HG03571 (cell line): ENCODE results near the gene ABCC11.
A peak's percentile ranks its signal among the peaks of the same experiment; 100 is the strongest.
"Not testable (repeated sequence)": the region's sequence is repeated elsewhere in the genome, so short reads cannot be mapped to it uniquely, and the experiment has no call there.

Experiments used
- ATAC-seq: cut with Tn5 transposase; IDR thresholded peaks from one replicate; pipeline ENCODE4 v1.9.1; 2021; ENCODE audit not compliant: unreplicated experiment

ABCC11 gene

DNA sequence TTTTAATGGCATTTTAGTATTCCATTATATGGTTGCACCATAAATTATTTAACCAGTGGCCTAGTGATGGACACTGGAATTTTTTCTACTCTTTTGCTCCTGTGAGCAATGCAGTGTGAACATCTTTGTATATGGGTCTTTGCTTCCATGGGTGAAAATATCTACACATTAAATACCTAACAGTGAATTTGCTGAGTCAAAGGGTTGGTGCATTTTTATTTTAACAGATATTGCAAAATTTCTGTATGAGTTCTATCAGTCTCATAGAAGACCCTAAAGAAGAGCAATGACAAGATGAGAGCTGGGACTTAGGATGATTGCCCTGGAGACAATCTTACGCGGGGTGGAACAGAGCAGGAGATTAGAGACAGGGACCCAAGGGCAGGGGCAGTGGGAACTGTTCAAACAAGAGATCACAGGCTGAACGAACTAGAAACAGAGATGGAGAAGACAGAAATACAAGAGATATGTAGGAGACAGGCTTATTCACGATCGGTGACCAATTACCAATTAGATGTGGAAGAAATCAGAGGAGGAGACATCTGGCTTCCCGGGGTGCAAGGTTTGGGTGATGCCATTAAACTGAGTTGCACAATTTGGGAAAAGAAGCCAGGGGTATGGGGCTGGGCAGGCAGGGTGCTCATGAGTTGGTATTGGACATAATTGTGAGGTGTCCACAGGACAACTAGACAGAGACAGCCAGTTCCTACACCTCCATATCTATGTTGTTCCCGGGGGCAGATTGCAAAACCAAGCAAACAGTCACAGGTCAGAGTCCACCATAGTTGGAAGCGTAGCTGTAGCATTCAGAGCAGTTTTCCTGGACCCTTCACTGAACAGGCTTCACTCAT lies 43.1 kb downstream of the ABCC11 start:
- ATAC-seq: no peak

DNA sequence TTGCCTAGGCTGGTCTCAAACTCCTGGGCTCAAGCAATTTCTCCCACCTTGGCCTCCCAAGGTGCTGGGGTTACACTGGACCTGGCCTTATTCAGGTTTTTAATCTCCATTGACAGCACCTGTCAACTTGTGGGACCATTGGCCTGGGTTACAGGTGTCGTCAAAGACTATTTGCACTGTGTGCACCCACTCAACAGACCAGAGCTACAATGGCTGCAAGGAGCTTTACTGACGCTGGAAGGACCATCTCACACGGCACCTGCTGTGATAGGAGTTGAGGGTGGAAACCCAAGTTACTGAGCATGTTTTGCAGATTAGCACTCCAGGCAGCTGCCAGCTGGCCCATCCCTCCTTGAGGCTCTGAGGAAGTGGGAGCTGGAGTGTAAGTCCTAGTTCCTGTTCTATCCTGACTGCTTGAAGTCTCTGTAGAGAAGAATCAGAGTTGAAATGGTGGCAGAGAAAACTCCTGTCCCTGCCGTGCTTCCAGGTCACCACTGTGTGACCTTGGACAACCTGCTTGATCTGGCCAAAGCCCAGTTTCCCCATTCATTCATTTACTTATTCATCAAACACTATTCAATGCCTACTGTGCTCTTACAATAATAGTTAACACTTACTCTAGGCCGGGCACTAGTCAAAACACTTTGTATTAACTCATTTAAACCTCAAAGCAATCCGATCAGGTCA lies 45.7 kb downstream of the ABCC11 start:
- no peak for ATAC-seq

DNA sequence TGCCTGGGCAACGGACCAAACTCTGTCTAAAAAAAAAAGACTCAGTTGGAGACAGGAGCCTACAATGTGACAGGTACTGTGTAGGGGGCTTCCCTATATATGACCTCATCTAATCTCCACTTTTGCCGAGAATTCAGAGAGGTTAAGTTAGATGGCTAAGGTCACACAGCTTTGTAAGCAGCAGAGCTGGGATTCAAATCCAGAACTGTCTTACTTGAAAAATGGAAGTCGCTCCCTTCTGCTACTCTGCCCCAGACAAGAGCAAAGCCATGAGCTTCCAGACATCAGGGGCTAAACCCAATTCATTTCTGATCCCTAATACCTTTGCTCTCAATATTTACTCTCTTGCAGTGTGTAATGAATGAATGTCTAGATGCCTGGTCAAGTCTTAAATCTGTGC lies 50.0 kb downstream of the ABCC11 start:
- no peak for ATAC-seq

DNA sequence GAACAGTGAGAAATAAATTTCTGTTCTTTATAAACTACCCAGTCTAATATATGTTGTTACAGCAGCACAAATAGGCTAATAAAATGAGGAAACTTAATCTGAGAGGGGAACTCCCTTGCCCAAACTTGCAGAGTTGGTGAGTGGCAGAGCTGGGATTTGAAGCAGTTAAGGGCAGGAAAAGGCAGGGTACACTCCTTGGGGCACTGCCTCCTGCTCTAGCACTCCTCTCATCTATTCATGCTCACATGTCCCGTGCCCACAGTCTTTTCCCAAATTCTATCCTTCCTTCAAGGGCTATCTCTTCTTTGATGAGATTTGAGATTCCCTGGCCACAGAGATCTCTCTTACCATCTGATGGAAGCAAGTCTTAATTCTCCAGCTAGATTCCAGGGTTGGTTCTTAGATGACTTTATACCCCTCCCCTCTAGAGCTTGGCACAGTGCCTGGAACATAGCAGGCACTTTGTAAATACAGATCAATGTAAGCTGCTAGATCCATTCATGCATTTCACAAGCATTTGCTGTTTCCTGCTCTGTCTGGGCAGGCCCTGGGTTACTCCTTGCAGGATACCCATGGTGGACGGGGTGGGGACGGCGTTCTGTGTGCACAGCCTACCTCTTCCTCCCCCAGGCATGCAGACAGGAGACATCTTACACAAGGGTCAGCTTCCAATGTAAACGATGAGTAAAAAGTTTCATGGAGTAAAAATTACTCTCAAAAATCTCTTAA lies 52.3 kb downstream of the ABCC11 start:
- no peak for ATAC-seq

DNA sequence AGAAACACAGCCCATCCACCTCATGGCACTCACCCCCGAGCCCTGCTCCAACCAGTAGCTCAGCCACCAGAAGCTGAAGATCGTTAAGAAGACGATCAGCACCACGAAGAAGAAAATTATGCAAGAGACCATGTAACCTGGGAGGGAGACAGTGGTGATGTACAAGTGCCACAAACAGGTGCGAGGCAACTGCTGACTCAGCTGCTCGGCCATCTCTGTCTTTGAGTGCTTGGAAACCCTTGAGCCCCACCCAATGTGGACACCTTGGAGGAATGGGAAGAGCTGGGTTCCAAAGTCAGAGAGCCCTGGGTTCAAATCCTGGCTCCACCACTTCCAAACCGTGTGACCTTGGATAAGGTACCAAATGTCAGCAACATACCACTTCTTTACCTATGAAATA lies 53.5 kb downstream of the ABCC11 start:
- no peak for ATAC-seq

DNA sequence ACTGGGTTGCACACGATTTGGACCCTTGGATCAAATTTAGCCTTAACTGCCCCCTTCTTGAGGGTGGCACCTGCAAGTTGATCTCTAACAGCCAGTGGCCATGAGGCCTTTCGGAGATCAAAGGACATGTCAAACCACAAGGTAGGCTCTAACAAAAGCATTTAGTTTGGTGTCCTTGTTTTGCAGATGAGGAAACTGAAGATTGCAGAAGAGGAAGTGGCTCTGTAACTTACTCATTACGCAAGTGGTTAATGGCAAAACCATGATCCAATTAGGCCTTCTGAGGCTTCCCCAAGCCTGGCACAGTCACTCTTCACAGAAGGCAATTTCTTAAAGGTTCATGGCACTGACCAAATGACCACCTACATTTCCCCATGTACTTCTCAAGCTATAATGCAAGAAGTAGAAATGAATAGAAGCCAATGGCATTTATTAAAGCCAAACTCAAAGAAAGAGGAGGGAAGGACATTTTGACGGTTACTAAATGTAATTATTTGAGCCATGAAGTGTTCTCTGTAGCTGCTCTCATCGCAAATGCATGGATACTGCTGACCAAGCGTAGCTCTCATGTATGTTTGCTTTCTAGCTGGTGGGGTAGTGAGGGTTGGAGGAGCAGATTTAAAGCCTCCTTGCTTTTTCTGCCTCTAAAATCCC lies 58.8 kb downstream of the ABCC11 start:
- ATAC-seq: peak; percentile 91

DNA sequence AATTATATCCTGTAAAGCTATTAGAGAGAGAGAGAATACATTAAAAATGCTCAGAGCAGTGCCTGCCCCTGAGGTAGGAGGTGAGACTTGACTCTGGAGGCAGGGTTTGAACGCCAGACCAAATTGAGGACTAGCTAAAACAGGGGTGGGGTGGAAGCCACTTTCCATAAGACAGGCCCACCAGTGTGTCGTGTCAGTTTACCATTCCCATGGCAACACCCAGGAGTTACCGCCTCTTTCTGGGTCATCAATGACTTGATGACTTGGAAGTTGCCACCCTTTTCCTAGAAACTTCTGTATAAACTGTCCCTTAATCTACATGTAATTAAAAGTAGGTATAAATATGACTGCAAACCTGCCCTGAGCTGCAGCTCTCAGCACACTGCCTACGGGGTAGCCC lies 59.6 kb downstream of the ABCC11 start:
- no peak for ATAC-seq

DNA sequence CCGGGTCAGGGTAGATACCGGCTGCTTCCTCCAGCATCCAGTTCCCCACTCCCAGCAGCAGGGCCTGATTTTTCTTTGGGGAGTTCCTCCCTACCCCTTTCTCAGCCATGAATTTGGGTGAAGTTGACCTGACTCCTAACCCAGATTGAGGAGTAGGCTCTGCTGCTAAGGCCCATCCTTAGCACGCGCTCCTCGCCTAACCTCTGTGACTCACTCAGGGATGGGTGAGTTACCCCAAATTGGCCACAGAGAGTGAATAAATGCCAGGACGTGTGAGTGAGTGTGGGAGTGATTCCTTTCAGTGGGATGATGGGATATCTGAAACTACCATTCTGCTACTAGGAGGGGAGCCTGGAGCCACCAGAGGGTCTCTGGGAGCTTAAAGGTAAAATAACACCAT lies 62.7 kb downstream of the ABCC11 start:
- ATAC-seq: no peak

DNA sequence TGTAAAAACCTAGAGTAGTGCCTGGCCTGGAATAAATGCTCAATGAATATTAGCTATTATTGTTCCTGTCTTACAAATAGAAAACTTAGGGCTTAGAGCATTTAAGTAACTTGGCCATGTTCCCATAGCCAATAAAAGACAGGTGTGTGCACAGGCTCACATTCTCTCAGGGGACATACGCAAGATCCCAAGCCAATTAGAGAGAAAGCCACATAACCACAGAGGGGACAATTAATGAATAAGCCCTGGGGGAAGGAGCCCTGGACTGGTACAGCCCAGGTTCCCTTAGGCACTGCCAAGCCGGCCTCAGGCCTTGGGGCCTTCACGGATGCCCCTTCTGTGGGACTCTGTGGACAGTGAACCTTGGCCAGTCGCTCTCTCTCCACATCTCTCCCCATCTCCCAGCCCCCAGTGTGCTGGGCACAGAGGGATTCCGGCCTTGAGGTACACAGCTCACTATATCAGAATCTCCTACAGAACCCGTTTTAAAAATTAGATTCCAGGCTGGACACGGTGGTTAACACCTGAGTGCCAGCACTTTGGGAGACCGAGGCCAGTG lies 64.3 kb downstream of the ABCC11 start:
- no peak for ATAC-seq

DNA sequence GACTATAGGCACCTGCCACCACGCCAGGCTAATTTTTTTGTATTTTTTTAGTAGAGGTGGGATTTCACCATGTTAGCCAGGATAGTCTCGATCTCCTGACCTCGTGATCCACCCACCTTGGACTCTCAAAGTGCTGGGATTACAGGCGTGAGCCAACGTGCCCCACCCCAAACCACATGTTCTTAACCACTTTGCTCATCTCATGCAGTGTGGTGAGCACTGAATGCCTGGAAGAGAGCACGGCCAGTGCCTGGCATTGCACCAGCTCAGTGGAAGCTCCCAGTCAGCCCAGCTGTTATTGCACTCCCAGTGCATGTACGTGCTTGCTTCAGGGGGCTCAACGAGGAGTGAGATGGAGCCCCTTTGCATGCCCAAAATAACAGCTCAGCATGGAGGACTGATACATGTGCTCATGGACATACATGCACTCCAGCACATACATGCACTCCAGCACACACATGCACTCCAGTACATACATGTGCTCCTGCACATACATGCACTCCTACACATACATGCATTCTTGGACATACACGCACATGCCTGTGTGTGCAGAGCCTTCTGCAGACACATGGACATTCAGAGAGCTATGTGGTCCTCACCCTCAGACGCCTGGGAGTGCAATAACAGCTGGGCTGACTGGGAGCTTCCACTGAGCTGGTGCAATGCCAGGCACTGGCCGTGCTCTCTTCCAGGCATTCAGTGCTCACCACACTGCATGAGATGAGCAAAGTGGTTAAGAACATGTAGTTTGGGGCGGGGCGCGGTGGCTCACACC lies 65.4 kb downstream of the ABCC11 start:
- not testable (repeated sequence) for ATAC-seq

DNA sequence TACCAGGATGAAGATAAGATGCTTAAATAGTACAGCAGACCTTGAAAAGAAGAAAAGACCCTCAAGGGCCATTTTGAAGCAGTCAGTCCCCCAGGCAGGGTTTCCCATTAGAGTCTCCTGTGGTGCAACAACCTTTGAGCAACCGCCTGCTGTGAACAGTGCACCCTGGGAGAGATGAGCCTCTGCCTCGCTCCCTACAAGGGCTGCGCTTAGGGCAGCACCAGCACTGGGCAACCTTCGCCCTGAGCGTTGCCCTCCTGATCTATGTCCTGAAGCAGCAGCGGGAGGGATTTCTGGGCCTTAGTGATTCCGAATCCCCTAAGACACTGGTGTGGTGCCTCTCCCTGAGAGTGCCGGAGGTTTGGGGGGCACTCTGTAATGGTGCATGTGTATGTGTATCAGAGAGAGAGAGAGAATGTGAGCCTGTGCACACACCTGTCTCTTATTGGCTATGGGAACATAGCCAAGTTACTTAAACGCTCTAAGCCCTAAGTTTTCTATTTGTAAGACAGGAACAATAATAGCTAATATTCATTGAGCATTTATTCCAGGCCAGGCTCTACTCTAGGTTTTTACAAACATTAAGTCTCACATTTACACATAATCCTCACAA lies 66.4 kb downstream of the ABCC11 start:
- no peak for ATAC-seq

DNA sequence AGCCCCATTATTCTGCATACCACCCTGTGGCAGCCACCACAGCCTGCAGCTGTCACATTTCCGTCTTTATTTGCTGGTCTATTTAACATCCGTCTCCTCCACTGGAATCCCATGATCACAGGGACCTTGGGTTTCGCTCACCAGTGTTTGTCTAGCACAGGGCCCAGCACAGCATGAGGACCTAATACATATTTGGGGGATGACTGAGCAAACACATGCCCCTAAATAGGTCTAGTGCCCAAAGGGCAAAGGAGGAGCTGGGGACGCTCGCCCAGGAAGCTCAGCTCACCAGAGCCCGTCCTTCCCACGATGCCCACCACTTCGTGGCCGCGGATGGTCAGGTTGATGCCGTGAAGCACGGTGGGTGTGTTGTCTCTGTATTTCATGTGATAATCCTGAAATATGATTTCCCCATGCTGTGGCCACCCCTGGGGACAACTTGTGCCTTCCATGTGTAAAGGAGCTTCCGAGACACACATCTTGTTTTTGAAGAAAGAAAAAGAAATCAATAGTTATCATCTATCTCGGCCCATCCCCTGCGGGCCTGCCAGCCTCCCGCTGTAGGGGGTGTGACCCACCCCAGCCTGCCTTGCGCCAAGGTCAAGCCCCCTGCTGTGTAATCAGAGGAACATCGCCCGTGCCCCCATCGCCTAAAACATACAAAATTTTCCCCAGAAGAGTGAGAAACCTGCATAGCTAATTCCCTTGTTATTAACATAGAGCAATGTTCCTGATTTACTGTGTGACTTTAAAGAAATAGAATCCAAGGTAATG lies 70.5 kb downstream of the ABCC11 start:
- ATAC-seq: no peak

DNA sequence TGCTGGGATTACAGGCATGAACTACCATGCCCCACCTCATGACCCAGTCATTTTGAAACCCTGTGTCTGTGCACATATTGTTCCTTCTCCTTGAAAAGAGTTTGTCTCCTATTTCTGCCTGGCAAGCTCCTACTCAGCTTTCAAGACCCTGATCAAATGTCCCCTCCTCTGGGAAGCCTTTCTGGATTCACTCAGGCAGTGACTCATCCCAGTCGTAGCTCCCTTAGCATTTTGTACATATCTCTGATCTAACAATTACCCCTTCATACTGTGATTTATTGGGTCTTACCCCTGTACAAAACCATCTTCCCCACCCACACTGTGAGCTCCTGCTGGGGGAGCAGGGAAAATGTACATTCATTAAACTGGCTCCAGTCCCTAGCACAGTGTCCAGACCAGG lies 73.5 kb downstream of the ABCC11 start:
- ATAC-seq: no peak

DNA sequence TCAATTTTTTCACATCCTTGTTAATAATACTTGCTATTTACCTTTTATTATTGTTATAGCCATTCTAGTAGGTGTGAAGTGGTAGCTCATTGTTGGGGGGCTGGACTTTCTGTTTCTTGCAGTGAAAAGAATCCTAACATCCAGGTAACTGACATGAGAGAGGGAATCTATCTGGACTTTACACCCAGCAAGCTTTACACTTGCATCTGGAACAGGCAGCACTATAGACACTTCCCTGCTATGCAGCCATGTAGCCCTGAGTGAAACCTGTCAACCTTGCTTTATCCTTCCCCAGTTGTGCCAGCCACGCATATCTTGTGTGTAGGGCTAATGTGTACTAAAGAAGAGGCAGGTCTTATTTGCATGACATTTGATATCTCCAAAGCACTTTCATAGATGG lies 74.7 kb downstream of the ABCC11 start:
- ATAC-seq: no peak

DNA sequence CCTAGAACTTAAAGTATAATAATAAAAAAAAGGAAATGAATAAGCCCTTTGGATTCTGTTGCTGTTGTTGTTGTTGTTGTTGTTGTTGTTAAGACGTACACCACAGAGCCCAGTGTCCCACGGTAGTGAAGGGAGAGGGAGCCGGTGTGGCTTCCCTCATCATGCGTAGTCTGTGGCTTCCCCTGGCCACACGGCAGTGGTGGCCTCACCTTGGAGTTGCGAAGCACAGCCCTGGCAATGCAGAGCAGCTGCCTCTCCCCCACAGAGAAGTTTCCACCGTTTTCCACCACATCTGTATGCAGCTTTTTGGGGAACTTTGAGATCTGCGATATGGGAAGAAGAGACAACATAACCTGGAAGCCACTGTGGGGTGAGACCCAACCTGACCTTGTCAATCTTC lies 77.4 kb downstream of the ABCC11 start:
- no peak for ATAC-seq

DNA sequence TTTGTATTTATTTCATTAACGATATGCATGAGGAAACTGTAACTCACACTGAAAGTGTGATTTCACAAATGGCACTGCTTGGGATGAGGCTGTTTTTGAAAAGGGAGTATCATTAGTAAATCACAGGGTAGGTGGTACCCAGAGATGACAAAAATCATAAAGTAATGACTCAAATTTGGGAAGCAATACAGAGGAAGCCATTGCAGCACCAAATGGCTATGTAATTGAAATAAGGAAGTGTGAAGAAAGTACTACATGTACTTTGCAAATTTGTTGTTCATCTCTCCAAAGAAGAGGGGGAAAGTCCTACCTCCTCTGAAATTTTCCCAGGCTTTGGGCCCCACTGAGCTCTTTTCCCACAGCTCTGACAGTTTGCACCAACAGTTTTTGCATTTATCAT lies 79.3 kb downstream of the ABCC11 start:
- no peak for ATAC-seq

DNA sequence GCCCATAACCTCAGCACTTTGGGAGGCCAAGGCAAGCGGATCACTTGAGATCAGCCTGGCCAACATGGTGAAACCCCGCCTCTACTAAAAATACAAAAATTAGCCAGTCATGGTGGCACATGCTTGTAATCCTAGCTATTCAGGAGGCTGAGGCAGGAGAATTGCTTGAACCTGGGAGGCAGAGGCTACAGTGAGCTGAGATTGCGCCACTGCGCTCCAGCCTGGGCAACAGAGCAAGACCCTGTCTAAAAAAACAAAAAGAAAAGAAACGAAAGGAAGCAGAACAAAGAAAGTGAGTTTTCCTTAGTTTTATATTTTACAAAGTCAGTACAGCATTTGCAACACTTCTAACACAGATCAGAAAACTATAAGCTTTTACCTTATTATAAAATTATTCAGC lies 80.7 kb downstream of the ABCC11 start:
- ATAC-seq: not testable (repeated sequence)

DNA sequence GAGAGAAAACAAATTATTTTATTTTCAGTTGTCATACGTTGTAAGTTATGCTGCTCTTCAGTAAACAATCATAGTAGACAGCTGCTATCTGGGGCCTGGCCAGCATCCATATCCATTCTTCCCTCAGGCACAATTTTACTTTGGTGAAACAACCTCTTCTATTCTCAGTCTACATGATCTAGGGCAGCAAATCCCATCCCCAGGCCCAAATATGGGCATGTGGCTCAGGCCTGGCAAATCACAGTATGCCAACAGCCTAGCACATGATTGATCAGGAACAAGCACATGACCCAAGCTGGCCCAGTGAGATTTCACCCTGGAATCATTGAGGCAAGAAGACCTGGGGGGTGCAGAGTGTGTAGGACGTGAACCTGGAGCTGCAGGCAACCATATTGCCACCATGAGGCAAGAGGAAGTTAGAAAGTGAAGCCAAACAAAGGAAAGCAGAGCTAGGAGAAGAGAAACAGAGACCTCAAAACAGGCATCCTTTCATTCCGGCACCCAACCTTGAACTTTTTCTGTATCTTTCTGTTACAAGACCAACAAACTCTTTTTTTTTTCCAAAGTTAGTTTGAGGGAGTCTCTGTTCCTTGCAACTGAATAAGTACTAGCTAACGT lies 81.3 kb downstream of the ABCC11 start:
- ATAC-seq: no peak
